Measurements from ENCODE around the gene TTC8.

Gene TTC8

GRCh38 chr14:88870777-88871176 lies 46.3 kb downstream of the TTC8 start:
- no peak for DNase-seq

- DNase-seq = no peak
Measured at GRCh38 chr14:88871429-88871828, 47.0 kb downstream of the TTC8 start.

GRCh38 chr14:88872976-88873375 lies 48.5 kb downstream of the TTC8 start:
- DNase-seq = no peak

- DNase-seq = no peak
Measured at GRCh38 chr14:88877192-88877591, 52.7 kb downstream of the TTC8 start.

- DNase-seq = no peak
Measured at GRCh38 chr14:88879022-88879421, 54.6 kb downstream of the TTC8 start.

GRCh38 chr14:88882236-88882635 lies 57.8 kb downstream of the TTC8 start:
- no peak for DNase-seq

GRCh38 chr14:88895116-88895515 lies 70.7 kb downstream of the TTC8 start:
- DNase-seq = no peak

GRCh38 chr14:88901189-88901588 lies 76.7 kb downstream of the TTC8 start:
- no peak for DNase-seq

- DNase-seq = no peak
Measured at GRCh38 chr14:88901991-88902390, 77.5 kb downstream of the TTC8 start.

GRCh38 chr14:88902850-88903249 lies 78.4 kb downstream of the TTC8 start:
- no peak for DNase-seq

GRCh38 chr14:88904206-88904647 lies 79.8 kb downstream of the TTC8 start:
- no peak for DNase-seq

GRCh38 chr14:88904864-88905263 lies 80.4 kb downstream of the TTC8 start:
- DNase-seq = no peak

- DNase-seq = no peak
Measured at GRCh38 chr14:88908216-88908615, 83.8 kb downstream of the TTC8 start.

GRCh38 chr14:88910386-88910785 lies 85.9 kb downstream of the TTC8 start:
- DNase-seq = no peak

- DNase-seq = no peak
Measured at GRCh38 chr14:88911809-88912208, 87.4 kb downstream of the TTC8 start.

- DNase-seq = no peak
Measured at GRCh38 chr14:88914956-88915355, 90.5 kb downstream of the TTC8 start.

GRCh38 chr14:88919502-88919901 lies 95.1 kb downstream of the TTC8 start:
- DNase-seq = no peak

Data from activated CD4-positive, alpha-beta T cell treated with anti-CD3 and anti-CD28 coated beads, Interleukin-2, Interleukin-6, amounts not matched to agents 100 ng/mL and 50 ng/mL, durations not matched to agents 16 hours and 8 hours (primary cell).